ENCODE results near the gene TRIM45.

GRCh38 chr1:117093091-117093534, 28.4 kb downstream of the TRIM45 start:
- no peak for TF ChIP-seq EZH2 (IDR thresholded peaks at IDR 0.05; ENCODE audit: insufficient read depth, poor library complexity, severe bottlenecking)
- no peak for TF ChIP-seq EZH2phosphoT487 (IDR thresholded peaks at IDR 0.05; ENCODE audit: insufficient read depth, low read depth)

Data from GM23248 (cell line).